OCI-LY3 (cell line): Measurements from ENCODE around the gene FGF19.

Experiments used
- CTCF ChIP-seq: fragments of 200-600, 300-600 bp; sonication (generic); IDR thresholded peaks from 2 replicates; pipeline ENCODE4 v1.5.1; 2014; ENCODE audit warnings: antibody characterized with exemption, low read length, low read depth
- EZH2phosphoT487 ChIP-seq: fragments of 200-600 bp; shearing (Covaris generic); IDR thresholded peaks from 2 replicates; pipeline ENCODE4 v1.6.1; 2018; ENCODE audit warnings: antibody characterized with exemption, mixed run types, low read depth

DNA sequence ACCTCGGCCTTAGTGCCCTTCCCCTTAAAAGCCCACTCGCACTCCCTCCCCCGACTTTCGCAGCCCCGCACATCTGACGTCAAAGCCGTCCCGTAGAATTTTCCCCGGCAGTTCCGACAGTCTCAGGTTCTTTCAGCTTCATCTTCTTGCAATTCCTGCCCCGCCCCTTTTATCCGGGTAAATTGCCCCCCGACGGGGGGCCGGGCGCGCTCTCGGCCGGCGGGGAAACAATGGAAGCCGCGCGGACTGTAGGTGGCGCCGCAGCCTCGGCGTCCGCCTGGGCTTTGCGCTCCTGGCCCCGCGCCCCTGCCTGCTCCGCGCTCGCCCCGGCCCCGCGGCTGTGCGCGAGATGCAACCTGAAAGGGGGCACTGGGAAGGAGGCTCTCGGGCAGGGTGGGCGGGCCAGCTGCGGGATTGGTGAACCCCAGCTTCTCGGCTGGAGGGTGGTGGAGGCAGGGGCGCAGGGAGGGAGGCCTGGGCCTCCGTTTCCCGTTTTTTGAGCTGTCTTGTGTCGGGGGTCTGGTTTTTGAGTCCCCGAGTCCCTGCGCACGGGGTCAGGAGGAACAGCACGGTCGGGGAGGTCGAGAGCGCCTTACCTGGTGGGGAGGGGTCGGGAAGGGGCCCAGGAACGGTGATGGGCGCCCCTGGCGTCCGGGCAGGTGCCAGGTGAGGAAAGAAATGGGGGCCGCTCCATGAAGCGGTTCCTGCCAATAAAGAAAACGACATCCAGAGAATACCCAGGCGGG is 859 bp upstream of the FGF19 start:
- TF ChIP-seq CTCF (no peak), EZH2phosphoT487 (no peak)
